SU-DHL-6 (cell line): ENCODE data around the gene TLE1.

ENCODE experiments used
- CTCF ChIP-seq: fragments of 200-600 bp; sonication (generic); IDR thresholded peaks from one replicate; pipeline ENCODE4 v1.5.1; 2017; ENCODE audit warnings: antibody characterized with exemption, mild to moderate bottlenecking, low read length, moderate library complexity; ENCODE audit not compliant: insufficient read depth, poor library complexity, severe bottlenecking
- EZH2phosphoT487 ChIP-seq: fragments of 200-600 bp; sonication (generic), shearing (Covaris generic); conservative IDR thresholded peaks from 2 replicates; pipeline ENCODE4 v1.6.1; 2018; ENCODE audit warnings: mild to moderate bottlenecking, antibody characterized with exemption, low read length, moderate library complexity, mixed read lengths

GRCh38 chr9:81683238-81683637 lies 6.1 kb downstream of the TLE1 start:
- TF ChIP-seq CTCF (no peak), EZH2phosphoT487 (no peak)
